22Rv1 (cell line): ENCODE results near the gene ZNF618.

Experiments
- CTCF ChIP-seq: fragments of 450-650 bp; IDR thresholded peaks from 2 replicates; pipeline ENCODE4 v1.5.1; 2017; ENCODE audit warnings: mild to moderate bottlenecking
- ZFX ChIP-seq: fragments of 450-650 bp; IDR thresholded peaks from 2 replicates; pipeline ENCODE4 v1.6.1; 2017; ENCODE audit warnings: antibody characterized with exemption, borderline replicate concordance

GRCh38 chr9:113949571-113950078 lies 73.5 kb downstream of the ZNF618 start:
- TF ChIP-seq CTCF (no peak), ZFX (no peak)
